Ureter (tissue), 1 donor: ENCODE measurements around the gene MAGEA11. TPM values are rescaled to one million over a fixed set of nuclear protein-coding genes. Genes with fewer than 3 reads are reported as not detected.
"Not testable (repeated sequence)": the region's sequence is repeated elsewhere in the genome, so short reads cannot be mapped to it uniquely, and the experiment has no call there.

ENCODE experiments used
- DNase-seq: peaks from one replicate; pipeline ENCODE4 v3.0.0-alpha.2; 2020; ENCODE audit warnings: low spot score
- total RNA-seq: library from RNA; stranded (reverse); gene quantifications from one replicate; pipeline ENCODE4 v1.2.4, GENCODE V29; 2023
- donor health status: DM: yes; HTN: yes; CAD: no.

MAGEA11 gene
- total RNA-seq, 1 donor from 2014 or later = 0.10 TPM

- no peak for DNase-seq
Observed at GRCh38 chrX:149718757-149719156, 6.9 kb downstream of the MAGEA11 start.

- DNase-seq = no peak
Observed at GRCh38 chrX:149720021-149720689, 8.3 kb downstream of the MAGEA11 start.

- not testable (repeated sequence) for DNase-seq
Observed at GRCh38 chrX:149721241-149721640, 9.4 kb downstream of the MAGEA11 start.

GRCh38 chrX:149721778-149722177 lies 9.9 kb downstream of the MAGEA11 start:
- no peak for DNase-seq

GRCh38 chrX:149723583-149724118 lies 11.8 kb downstream of the MAGEA11 start:
- not testable (repeated sequence) for DNase-seq

- DNase-seq = not testable (repeated sequence)
Observed at GRCh38 chrX:149727308-149727707, 15.4 kb downstream of the MAGEA11 start.

- DNase-seq = not testable (repeated sequence)
Observed at GRCh38 chrX:149742269-149742668, 30.4 kb downstream of the MAGEA11 start.

GRCh38 chrX:149746390-149747007 lies 34.6 kb downstream of the MAGEA11 start:
- DNase-seq = not testable (repeated sequence)

- DNase-seq = no peak
Observed at GRCh38 chrX:149757206-149758067, 45.6 kb downstream of the MAGEA11 start.

GRCh38 chrX:149758068-149758714 lies 46.3 kb downstream of the MAGEA11 start:
- DNase-seq = no peak

- not testable (repeated sequence) for DNase-seq
Observed at GRCh38 chrX:149758715-149759078, 46.8 kb downstream of the MAGEA11 start.

- DNase-seq = no peak
Observed at GRCh38 chrX:149759824-149760223, 48.0 kb downstream of the MAGEA11 start.

- DNase-seq = no peak
Observed at GRCh38 chrX:149760965-149761364, 49.1 kb downstream of the MAGEA11 start.

- DNase-seq = not testable (repeated sequence)
Observed at GRCh38 chrX:149761858-149762674, 50.2 kb downstream of the MAGEA11 start.

GRCh38 chrX:149762696-149763614 lies 51.1 kb downstream of the MAGEA11 start:
- DNase-seq = no peak
